HepG2 (cell line): Measurements from ENCODE around the gene SLC12A9. TPM values are rescaled to one million over a fixed set of nuclear protein-coding genes. Genes with fewer than 3 reads are reported as not detected.
A peak's percentile ranks its signal among the peaks of the same experiment; 100 is the strongest.

ENCODE experiments used
- MAFK ChIP-seq, 2 experiments: IDR thresholded peaks in 1 of 2; conservative IDR thresholded peaks in 1 of 2; 2 replicates each; pipeline ENCODE4 v1.6.1; 2011; ENCODE audit warnings: improper control_type of control experiment in 2 of 2, low read length in 2 of 2
- MAZ ChIP-seq, 2 experiments: sonication (generic) in 1 of 2; formaldehyde crosslinking in 1 of 2; IDR thresholded peaks; 2 replicates each; pipeline versions ENCODE4 v1.5.0 to v1.6.1; 2012 to 2020; ENCODE audit warnings: low read depth in 2 of 2, mild to moderate bottlenecking in 2 of 2, borderline replicate concordance in 1 of 2, improper control_type of control experiment in 1 of 2, low read length in 1 of 2, missing genetic modification reagents in 1 of 2, moderate library complexity in 1 of 2
- MYC ChIP-seq: sonication (generic); formaldehyde crosslinking; IDR thresholded peaks from 2 replicates; pipeline ENCODE4 v1.9.0; 2021; ENCODE audit warnings: missing genetic modification reagents, borderline replicate concordance
- NBN ChIP-seq: fragments of 450-650 bp; conservative IDR thresholded peaks from 2 replicates; pipeline ENCODE4 v1.6.1; 2017
- NPAS2 ChIP-seq: sonication (generic); formaldehyde crosslinking; IDR thresholded peaks from 2 replicates; pipeline ENCODE4 v1.8.0; 2022; ENCODE audit warnings: mild to moderate bottlenecking, missing genetic modification reagents, borderline replicate concordance
- PCBP2 ChIP-seq: fragments of 200-400 bp; formaldehyde crosslinking; optimal IDR thresholded peaks from 2 replicates; pipeline ENCODE3; 2018; ENCODE audit warnings: low read length, low read depth; ENCODE audit not compliant: poor library complexity, severe bottlenecking
- SRF ChIP-seq: IDR thresholded peaks from 2 replicates; pipeline ENCODE4 v1.6.1; 2011; ENCODE audit warnings: mild to moderate bottlenecking, low read depth, low read length, moderate library complexity
- SRSF4 ChIP-seq: fragments of 200-400 bp; formaldehyde crosslinking; IDR thresholded peaks from one replicate; pipeline ENCODE4 v1.6.1; 2018; ENCODE audit warnings: mild to moderate bottlenecking, low read depth, low read length, moderate library complexity; ENCODE audit not compliant: poor library complexity, severe bottlenecking
- ZNF224 ChIP-seq: sonication (generic); formaldehyde crosslinking; IDR thresholded peaks from 2 replicates; pipeline ENCODE4 v1.5.0; 2020; ENCODE audit warnings: mild to moderate bottlenecking, missing genetic modification reagents
- ZNF644 ChIP-seq: IDR thresholded peaks from 2 replicates; pipeline ENCODE4 v1.6.1; 2016; ENCODE audit warnings: low read depth
- ZNF703 ChIP-seq: sonication (generic); formaldehyde crosslinking; IDR thresholded peaks from 2 replicates; pipeline ENCODE4 v1.5.1; 2020; ENCODE audit warnings: missing genetic modification reagents, mild to moderate bottlenecking, moderate library complexity, borderline replicate concordance
- polyA plus RNA-seq, 8 experiments: library from polyadenylated mRNA; depleted of rRNA in 3 of 8; stranded (reverse) in 7 of 8; unstranded in 1 of 8; fragments of >200 nt; fragmentation: Illumina TruSeq in 4 of 8; extraction: Trizol in 4 of 8; gene quantifications; 2 replicates each; pipeline versions ENCODE4 v1.2.1 to v1.2.3, GENCODE V29; 2011 to 2016; ENCODE audit warnings: low read depth in 4 of 8, missing spikeins in 1 of 8, mixed read lengths in 1 of 8; ENCODE audit not compliant: insufficient read depth in 1 of 8
- total RNA-seq, 5 experiments: library from RNA; depleted of rRNA; stranded (reverse); fragments of >200 nt; fragmentation: Illumina TruSeq; extraction: Trizol; gene quantifications; 2 replicates each; pipeline ENCODE4 v1.2.3, GENCODE V29; 2016; ENCODE audit warnings: low read depth in 1 of 5
- TF ChIP-seq, protein P1 (sequence below): sonication (generic); formaldehyde crosslinking; conservative IDR thresholded peaks from 2 replicates; pipeline ENCODE4 v1.4.0; 2020; ENCODE audit warnings: mild to moderate bottlenecking, missing genetic modification reagents, moderate library complexity
- TF ChIP-seq, protein P2 (sequence below): sonication (generic); formaldehyde crosslinking; conservative IDR thresholded peaks from 2 replicates; pipeline ENCODE4 v1.4.0; 2020; ENCODE audit warnings: missing genetic modification reagents
- TF ChIP-seq, protein P3 (sequence below): sonication (generic); formaldehyde crosslinking; IDR thresholded peaks from 2 replicates; pipeline ENCODE4 v1.5.0; 2020; ENCODE audit warnings: missing genetic modification reagents, mild to moderate bottlenecking, borderline replicate concordance
- TF ChIP-seq, protein P4 (sequence below): sonication (generic); formaldehyde crosslinking; IDR thresholded peaks from 2 replicates; pipeline ENCODE4 v1.4.0; 2020; ENCODE audit warnings: missing genetic modification reagents
- TF ChIP-seq, protein P5 (sequence below): sonication (generic); formaldehyde crosslinking; IDR thresholded peaks from 2 replicates; pipeline ENCODE4 v1.4.0; 2020; ENCODE audit warnings: missing genetic modification reagents, borderline replicate concordance

SLC12A9 gene
- total and polyA plus RNA-seq, 2 of the 13 experiments (the other 11 are each of a cell fraction or from before 2014, with no cell fraction given): 8.7 to 16.6 TPM

DNA sequence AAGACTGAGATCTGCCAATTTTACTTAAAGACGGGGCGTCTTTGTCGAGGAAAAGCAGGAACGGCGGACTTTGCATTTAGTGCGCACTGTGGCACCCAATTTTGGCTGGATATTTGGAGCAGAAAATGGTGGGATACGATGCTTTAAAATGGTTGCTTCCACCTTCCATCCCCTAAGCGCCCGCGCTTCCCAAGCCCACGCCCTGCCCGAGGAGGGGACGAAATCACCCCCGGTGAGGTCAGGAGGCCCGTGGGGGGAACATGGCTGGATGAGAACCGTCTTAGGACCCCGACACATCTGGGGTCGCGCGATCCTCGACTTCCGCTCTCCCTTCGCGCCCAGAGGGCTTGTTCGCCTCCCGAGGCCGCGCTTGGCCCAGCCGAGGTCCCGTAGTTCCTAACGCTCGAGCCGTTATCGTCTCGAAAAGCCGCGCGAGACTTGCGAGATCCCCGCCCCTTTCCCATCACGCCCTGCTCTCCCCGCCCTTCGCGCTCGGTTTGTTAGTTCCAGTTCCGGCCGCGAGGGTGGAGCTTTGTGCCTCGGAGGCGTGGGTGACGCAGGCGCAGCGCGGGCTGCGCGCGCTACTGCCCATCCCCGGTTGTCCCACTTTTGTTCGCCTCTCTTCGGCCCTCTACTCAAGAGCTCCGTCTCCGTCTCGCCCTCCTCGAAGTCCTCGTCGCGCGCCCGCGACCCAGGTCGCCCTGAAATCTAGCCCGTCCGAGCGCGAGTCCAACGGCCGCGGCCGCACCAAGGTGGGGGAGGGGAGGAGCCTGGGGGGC, 22.3 kb downstream of the SLC12A9 start, which contains the start of gene SRRT (continued):
- TF ChIP-seq, protein P1, sequence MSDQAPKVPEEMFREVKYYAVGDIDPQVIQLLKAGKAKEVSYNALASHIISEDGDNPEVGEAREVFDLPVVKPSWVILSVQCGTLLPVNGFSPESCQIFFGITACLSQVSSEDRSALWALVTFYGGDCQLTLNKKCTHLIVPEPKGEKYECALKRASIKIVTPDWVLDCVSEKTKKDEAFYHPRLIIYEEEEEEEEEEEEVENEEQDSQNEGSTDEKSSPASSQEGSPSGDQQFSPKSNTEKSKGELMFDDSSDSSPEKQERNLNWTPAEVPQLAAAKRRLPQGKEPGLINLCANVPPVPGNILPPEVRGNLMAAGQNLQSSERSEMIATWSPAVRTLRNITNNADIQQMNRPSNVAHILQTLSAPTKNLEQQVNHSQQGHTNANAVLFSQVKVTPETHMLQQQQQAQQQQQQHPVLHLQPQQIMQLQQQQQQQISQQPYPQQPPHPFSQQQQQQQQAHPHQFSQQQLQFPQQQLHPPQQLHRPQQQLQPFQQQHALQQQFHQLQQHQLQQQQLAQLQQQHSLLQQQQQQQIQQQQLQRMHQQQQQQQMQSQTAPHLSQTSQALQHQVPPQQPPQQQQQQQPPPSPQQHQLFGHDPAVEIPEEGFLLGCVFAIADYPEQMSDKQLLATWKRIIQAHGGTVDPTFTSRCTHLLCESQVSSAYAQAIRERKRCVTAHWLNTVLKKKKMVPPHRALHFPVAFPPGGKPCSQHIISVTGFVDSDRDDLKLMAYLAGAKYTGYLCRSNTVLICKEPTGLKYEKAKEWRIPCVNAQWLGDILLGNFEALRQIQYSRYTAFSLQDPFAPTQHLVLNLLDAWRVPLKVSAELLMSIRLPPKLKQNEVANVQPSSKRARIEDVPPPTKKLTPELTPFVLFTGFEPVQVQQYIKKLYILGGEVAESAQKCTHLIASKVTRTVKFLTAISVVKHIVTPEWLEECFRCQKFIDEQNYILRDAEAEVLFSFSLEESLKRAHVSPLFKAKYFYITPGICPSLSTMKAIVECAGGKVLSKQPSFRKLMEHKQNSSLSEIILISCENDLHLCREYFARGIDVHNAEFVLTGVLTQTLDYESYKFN: peak; percentile 74
- TF ChIP-seq ZNF644 (CRISPR knock-in tag) (no peak), NBN (no peak), ZNF703 (CRISPR knock-in tag) (0 out of 2 replicates have a peak, but pooled peaks have one; percentile 80), PCBP2 (no peak), ZNF224 (CRISPR knock-in tag) (peak; percentile 77; the same call in 1 of the 2 replicates), NPAS2 (CRISPR knock-in tag) (0 out of 2 replicates have a peak, but pooled peaks have one; percentile 22), SRSF4 (no peak), MAFK (conservative IDR thresholded peaks at IDR 0.05 in 1 of 2, IDR thresholded peaks at IDR 0.05 in 1 of 2; ENCODE audit: low read length in 2 of 2) (no peak), SRF (peak; percentile 25; the same call in 1 of the 2 replicates), MYC (CRISPR knock-in tag) (peak; percentile 58; the same call in 1 of the 2 replicates), MAZ (IDR thresholded peaks at IDR 0.05; ENCODE audit: borderline replicate concordance, low read depth, low read length) (peak; percentile 60; the same call in 1 of the 2 replicates), MAZ (CRISPR knock-in tag; IDR thresholded peaks at IDR 0.05; ENCODE audit: low read depth) (peak; percentile 94)
- TF ChIP-seq, protein P2, sequence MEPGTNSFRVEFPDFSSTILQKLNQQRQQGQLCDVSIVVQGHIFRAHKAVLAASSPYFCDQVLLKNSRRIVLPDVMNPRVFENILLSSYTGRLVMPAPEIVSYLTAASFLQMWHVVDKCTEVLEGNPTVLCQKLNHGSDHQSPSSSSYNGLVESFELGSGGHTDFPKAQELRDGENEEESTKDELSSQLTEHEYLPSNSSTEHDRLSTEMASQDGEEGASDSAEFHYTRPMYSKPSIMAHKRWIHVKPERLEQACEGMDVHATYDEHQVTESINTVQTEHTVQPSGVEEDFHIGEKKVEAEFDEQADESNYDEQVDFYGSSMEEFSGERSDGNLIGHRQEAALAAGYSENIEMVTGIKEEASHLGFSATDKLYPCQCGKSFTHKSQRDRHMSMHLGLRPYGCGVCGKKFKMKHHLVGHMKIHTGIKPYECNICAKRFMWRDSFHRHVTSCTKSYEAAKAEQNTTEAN (CRISPR knock-in tag): 0 out of 2 replicates have a peak, but pooled peaks have one; percentile 52
- TF ChIP-seq, protein P3, sequence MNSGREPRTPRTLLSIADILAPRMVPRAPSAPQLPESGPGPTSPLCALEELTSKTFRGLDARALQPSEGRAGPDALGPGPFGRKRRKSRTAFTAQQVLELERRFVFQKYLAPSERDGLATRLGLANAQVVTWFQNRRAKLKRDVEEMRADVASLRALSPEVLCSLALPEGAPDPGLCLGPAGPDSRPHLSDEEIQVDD: no peak; the same call in 1 of the 2 replicates
- TF ChIP-seq, protein P4, sequence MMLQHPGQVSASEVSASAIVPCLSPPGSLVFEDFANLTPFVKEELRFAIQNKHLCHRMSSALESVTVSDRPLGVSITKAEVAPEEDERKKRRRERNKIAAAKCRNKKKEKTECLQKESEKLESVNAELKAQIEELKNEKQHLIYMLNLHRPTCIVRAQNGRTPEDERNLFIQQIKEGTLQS: no peak; the same call in none of the 2 replicates
- TF ChIP-seq, protein P5, sequence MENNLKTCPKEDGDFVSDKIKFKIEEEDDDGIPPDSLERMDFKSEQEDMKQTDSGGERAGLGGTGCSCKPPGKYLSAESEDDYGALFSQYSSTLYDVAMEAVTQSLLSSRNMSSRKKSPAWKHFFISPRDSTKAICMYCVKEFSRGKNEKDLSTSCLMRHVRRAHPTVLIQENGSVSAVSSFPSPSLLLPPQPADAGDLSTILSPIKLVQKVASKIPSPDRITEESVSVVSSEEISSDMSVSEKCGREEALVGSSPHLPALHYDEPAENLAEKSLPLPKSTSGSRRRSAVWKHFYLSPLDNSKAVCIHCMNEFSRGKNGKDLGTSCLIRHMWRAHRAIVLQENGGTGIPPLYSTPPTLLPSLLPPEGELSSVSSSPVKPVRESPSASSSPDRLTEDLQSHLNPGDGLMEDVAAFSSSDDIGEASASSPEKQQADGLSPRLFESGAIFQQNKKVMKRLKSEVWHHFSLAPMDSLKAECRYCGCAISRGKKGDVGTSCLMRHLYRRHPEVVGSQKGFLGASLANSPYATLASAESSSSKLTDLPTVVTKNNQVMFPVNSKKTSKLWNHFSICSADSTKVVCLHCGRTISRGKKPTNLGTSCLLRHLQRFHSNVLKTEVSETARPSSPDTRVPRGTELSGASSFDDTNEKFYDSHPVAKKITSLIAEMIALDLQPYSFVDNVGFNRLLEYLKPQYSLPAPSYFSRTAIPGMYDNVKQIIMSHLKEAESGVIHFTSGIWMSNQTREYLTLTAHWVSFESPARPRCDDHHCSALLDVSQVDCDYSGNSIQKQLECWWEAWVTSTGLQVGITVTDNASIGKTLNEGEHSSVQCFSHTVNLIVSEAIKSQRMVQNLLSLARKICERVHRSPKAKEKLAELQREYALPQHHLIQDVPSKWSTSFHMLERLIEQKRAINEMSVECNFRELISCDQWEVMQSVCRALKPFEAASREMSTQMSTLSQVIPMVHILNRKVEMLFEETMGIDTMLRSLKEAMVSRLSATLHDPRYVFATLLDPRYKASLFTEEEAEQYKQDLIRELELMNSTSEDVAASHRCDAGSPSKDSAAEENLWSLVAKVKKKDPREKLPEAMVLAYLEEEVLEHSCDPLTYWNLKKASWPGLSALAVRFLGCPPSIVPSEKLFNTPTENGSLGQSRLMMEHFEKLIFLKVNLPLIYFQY (CRISPR knock-in tag): 0 out of 2 replicates have a peak, but pooled peaks have one; percentile 27
